Epithelial cell of proximal tubule (primary cell): ENCODE measurements around the gene NAT14. TPM values are rescaled to one million over a fixed set of nuclear protein-coding genes. Genes with fewer than 3 reads are reported as not detected.
"Not testable (repeated sequence)": the region's sequence is repeated elsewhere in the genome, so short reads cannot be mapped to it uniquely, and the experiment has no call there.

Source experiments
- DNase-seq: peaks from one replicate; pipeline ENCODE4 v3.0.0-alpha.2; 2011; ENCODE audit warnings: low read depth
- H3K4me3 ChIP-seq: 2 replicates; pipeline ENCODE4 v1.5.1; 2011; ENCODE audit warnings: low read depth, mild to moderate bottlenecking, low read length
- CTCF ChIP-seq: conservative IDR thresholded peaks from 2 replicates; pipeline ENCODE4 v1.5.1; 2012; ENCODE audit warnings: low read depth, mild to moderate bottlenecking, low read length
- total RNA-seq: library from RNA; depleted of rRNA; stranded (reverse); fragments of >200 nt; gene quantifications from 2 replicates; pipeline ENCODE4 v1.2.3, GENCODE V29; 2015

Gene NAT14
- total RNA-seq, 1 donor from 2014 or later = 29.2 TPM

GRCh38 chr19:55527197-55528029, 42.4 kb downstream of the NAT14 start:
- no peak for TF ChIP-seq CTCF
- no peak for DNase-seq
- no peak overlapping the region for H3K4me3 ChIP-seq

GRCh38 chr19:55528030-55528803, 43.2 kb downstream of the NAT14 start:
- TF ChIP-seq CTCF = no peak
- DNase-seq = no peak
- no peak overlapping the region for H3K4me3 ChIP-seq

- no peak overlapping the region for H3K4me3 ChIP-seq
- no peak for TF ChIP-seq CTCF
- DNase-seq = no peak
Observed at GRCh38 chr19:55529636-55530234, 44.7 kb downstream of the NAT14 start.

- H3K4me3 ChIP-seq = no peak overlapping the region
- DNase-seq = no peak
- no peak for TF ChIP-seq CTCF
Observed at GRCh38 chr19:55530996-55531395, 46.0 kb downstream of the NAT14 start.

GRCh38 chr19:55534280-55534679, 49.3 kb downstream of the NAT14 start:
- not testable (repeated sequence) for DNase-seq, H3K4me3 ChIP-seq

GRCh38 chr19:55535173-55535964, 50.4 kb downstream of the NAT14 start:
- no peak for DNase-seq
- no peak for TF ChIP-seq CTCF
- H3K4me3 ChIP-seq = no peak overlapping the region
